Osteocyte (in vitro differentiated cells): Measurements from ENCODE around the gene VGLL1. TPM values are rescaled to one million over a fixed set of nuclear protein-coding genes. Genes with fewer than 3 reads are reported as not detected.

Source experiments
- DNase-seq: peaks from one replicate; pipeline ENCODE4 v3.0.0; 2021; ENCODE audit warnings: mixed read lengths; ENCODE audit not compliant: unreplicated experiment; ENCODE audit errors: extremely low spot score
- H3K27ac Mint-ChIP-seq: one replicate; pipeline ENCODE4 v1.8.0; 2021; ENCODE audit warnings: mild to moderate bottlenecking, mixed read lengths; ENCODE audit not compliant: unreplicated experiment
- H3K27me3 Mint-ChIP-seq: one replicate; pipeline ENCODE4 v1.8.0; 2021; ENCODE audit warnings: mixed read lengths; ENCODE audit not compliant: unreplicated experiment
- H3K36me3 Mint-ChIP-seq: one replicate; pipeline ENCODE4 v1.8.0; 2021; ENCODE audit warnings: mixed read lengths; ENCODE audit not compliant: unreplicated experiment
- H3K4me1 Mint-ChIP-seq: one replicate; pipeline ENCODE4 v1.8.0; 2021; ENCODE audit warnings: mixed read lengths; ENCODE audit not compliant: unreplicated experiment
- H3K4me3 Mint-ChIP-seq: one replicate; pipeline ENCODE4 v1.8.0; 2021; ENCODE audit warnings: mild to moderate bottlenecking, moderate library complexity, mixed read lengths; ENCODE audit not compliant: unreplicated experiment
- H3K9me3 Mint-ChIP-seq: one replicate; pipeline ENCODE4 v1.8.0; 2021; ENCODE audit warnings: mixed read lengths; ENCODE audit not compliant: unreplicated experiment
- CTCF ChIP-seq: fragments of 200-600 bp; sonication (generic); IDR thresholded peaks from 2 replicates; pipeline ENCODE4 v1.5.0; 2021; ENCODE audit warnings: antibody characterized with exemption, mild to moderate bottlenecking, moderate library complexity
- total RNA-seq: library from RNA; stranded (reverse); gene quantifications from 2 replicates; pipeline ENCODE4 v1.2.1, GENCODE V29; 2021

VGLL1 gene
- total RNA-seq, 1 donor from 2014 or later = not detected

GRCh38 chrX:136523770-136524169 lies 8.2 kb upstream of the VGLL1 start:
- no peak for TF ChIP-seq CTCF
- Mint-ChIP-seq H3K27me3 (peaks cover 18% of the 10 kb centered on the region), H3K4me3 (no peak overlapping the region), H3K9me3 (peaks cover 6% of the 10 kb centered on the region), H3K27ac (no peak overlapping the region), H3K36me3 (no peaks in the 10 kb centered on the region), H3K4me1 (no peaks in the 10 kb centered on the region)
- no peak for DNase-seq

DNA sequence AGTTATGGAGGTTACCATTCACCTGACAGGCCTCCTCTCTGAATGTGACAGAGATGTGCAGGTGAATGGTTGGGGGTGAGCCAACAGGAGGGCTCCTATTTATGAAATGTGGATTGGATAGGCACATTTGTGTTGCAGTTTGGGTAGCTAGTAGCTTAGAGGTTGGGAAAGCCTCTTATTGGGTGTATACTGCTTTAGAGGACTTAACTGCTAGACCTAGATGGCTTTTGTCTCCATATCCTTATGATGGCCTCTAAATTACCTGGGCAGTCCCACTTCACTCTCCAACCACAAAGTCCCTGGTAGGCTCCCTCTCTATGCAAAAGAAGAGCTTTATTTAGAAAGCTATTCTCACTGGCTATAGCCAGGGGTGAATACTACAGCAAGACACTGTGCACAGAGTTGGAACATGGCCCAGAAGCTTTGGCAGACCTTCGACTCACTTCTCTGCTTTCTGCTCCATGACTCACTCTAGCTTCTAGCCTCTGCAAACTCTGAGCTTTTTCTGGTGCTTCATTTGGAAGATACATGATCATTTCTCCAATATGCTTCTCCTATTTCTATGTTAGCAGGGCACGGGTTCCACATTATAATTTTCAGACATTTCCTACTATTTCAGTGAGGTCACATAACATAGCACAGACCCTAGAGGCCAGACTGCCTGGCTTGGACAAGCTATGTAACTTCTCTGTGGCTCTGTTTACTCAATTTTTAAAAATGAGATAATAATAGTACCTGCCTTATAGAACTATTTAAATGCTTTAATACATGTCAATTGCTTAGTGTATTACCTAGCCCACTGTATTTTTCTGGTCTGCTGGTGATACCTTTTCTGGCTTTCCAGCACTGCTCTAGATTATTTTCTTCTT lies 6.0 kb upstream of the VGLL1 start:
- Mint-ChIP-seq H3K4me3 (no peak overlapping the region), H3K27ac (no peak overlapping the region), H3K4me1 (no peaks in the 10 kb centered on the region)

DNA sequence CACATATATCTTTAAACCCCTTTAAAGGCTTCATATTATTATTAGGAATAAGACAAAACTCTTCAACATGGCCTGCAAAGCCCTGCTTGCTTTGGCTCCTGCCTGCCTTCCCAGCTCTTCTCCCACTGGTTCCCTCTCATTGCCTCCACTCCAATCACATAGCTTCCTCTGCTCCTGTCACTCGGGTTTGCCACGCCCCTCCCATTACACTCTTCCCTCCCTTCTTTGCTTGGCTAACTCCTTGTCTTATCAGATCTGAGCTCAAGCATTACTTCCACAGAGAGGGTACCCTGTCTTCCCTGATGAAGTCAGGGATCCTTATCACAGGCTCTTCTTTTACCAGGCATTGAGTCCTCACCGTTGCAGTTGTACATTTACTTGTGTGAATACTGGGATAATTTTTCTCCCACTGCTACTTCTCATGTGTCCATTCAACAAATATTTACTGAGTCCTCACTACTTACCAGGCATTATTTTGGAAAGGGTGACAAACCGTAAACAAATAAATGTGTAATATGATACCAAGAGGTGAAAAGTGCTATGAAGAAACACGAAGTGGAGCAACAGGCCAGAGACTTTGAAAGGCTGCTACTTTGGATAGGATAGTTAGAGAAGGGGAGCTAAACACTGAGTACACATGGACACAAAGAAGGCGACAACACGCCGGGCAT lies 3.2 kb upstream of the VGLL1 start:
- Mint-ChIP-seq H3K9me3 (peaks cover 6% of the 10 kb centered on the region), H3K4me1 (no peaks in the 10 kb centered on the region), H3K27ac (no peak overlapping the region), H3K4me3 (no peak overlapping the region), H3K36me3 (no peaks in the 10 kb centered on the region), H3K27me3 (peaks cover 11% of the 10 kb centered on the region)
- TF ChIP-seq CTCF = no peak
- DNase-seq = no peak

More for the DNA sequence above, 6.0 kb upstream of the VGLL1 start:
- peaks cover 13% of the 10 kb centered on the region for H3K27me3 Mint-ChIP-seq
- peaks cover 6% of the 10 kb centered on the region for H3K9me3 Mint-ChIP-seq
- H3K36me3 Mint-ChIP-seq = no peaks in the 10 kb centered on the region
- no peak for TF ChIP-seq CTCF
- DNase-seq = no peak

DNA sequence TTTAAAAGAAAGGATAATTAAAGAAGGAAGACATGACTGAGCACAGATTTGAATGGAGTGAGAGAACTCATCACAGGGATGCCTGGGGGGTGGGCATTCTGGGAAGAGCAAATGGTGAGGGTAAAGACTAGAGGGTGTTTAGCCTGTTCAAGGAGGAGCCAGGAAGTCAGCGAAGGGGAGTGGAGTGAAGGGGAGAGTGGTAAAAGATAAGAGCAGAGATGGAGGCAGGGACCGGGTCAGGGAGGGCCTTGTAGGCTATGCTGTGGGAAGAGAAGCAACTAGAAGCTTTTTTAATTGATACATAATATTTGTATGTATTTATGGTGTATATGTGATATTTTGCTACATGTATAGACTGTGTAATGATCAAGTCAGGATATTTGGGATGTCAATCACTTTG lies 2.2 kb upstream of the VGLL1 start:
- Mint-ChIP-seq H3K4me1 (no peaks in the 10 kb centered on the region), H3K9me3 (peaks cover 2% of the 10 kb centered on the region), H3K27ac (no peak overlapping the region), H3K27me3 (peaks cover 7% of the 10 kb centered on the region), H3K36me3 (no peaks in the 10 kb centered on the region), H3K4me3 (no peak overlapping the region)
- no peak for TF ChIP-seq CTCF
- no peak for DNase-seq

DNA sequence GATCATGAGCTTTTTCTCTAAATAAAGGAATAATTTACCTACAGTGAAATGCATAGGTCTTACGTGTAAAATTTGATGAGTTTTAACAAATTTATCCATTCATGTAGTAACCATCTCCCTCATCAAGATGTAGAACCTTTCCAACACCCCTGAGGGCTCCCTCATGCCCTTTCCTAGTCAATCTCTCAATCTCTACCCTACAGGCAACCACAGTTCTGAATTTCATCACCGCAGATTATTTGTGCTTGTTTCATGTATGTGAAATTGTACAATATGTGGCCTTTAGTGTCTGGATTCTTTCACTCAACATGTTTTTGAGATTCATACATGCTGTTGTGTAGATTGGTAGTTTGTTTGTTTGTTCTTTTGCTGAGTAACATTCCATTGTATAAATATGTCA lies 2.1 kb downstream of the VGLL1 start:
- DNase-seq = no peak
- Mint-ChIP-seq H3K9me3 (no peaks in the 10 kb centered on the region), H3K27ac (no peak overlapping the region), H3K4me1 (no peaks in the 10 kb centered on the region), H3K4me3 (no peak overlapping the region), H3K27me3 (no peaks in the 10 kb centered on the region), H3K36me3 (no peaks in the 10 kb centered on the region)
- no peak for TF ChIP-seq CTCF
